Urinary bladder (tissue), 4 donors: Measurements from ENCODE around the gene KCNQ1OT1. TPM values are rescaled to one million over a fixed set of nuclear protein-coding genes. Genes with fewer than 3 reads are reported as not detected.
A peak's percentile ranks its signal among the peaks of the same experiment; 100 is the strongest.

Source experiments
- DNase-seq: peaks from one replicate; pipeline ENCODE4 v3.0.0-alpha.2; 2015; ENCODE audit errors: extremely low spot score
- H3K27ac ChIP-seq: one replicate; pipeline ENCODE4 v1.5.1; 2013; ENCODE audit warnings: low read depth, mild to moderate bottlenecking, moderate library complexity
- H3K36me3 ChIP-seq: one replicate; pipeline ENCODE4 v1.6.1; 2013; ENCODE audit warnings: mild to moderate bottlenecking, moderate library complexity; ENCODE audit not compliant: insufficient read depth
- H3K4me1 ChIP-seq: one replicate; pipeline ENCODE4 v1.6.1; 2013; ENCODE audit warnings: mild to moderate bottlenecking, moderate library complexity; ENCODE audit not compliant: insufficient read depth
- H3K4me3 ChIP-seq: one replicate; pipeline ENCODE4 v1.5.1; 2013; ENCODE audit warnings: low read depth, low read length
- WGBS: extraction: QIAGEN DNeasy Blood & Tissue Kit; methylation state at CpG from one replicate; pipeline ENCODE4 v1.1.7; 2013; 5-methylcytosine and 5-hydroxymethylcytosine counted together
- polyA plus RNA-seq: library from polyadenylated mRNA; stranded (reverse); fragments of 200-250 nt; gene quantifications from one replicate; pipeline ENCODE4 v1.2.3, GENCODE V29; 2013
- total RNA-seq: library from RNA; depleted of rRNA; stranded (reverse); fragments of >200 nt; gene quantifications from one replicate; pipeline ENCODE4 v1.2.3, GENCODE V29; 2014
- donor health status: healthy with polysubstance abuse.
- donor health status: healthy.

Gene KCNQ1OT1
- total and polyA plus RNA-seq, 2 donors: 0.06 to 24.7 TPM

DNA sequence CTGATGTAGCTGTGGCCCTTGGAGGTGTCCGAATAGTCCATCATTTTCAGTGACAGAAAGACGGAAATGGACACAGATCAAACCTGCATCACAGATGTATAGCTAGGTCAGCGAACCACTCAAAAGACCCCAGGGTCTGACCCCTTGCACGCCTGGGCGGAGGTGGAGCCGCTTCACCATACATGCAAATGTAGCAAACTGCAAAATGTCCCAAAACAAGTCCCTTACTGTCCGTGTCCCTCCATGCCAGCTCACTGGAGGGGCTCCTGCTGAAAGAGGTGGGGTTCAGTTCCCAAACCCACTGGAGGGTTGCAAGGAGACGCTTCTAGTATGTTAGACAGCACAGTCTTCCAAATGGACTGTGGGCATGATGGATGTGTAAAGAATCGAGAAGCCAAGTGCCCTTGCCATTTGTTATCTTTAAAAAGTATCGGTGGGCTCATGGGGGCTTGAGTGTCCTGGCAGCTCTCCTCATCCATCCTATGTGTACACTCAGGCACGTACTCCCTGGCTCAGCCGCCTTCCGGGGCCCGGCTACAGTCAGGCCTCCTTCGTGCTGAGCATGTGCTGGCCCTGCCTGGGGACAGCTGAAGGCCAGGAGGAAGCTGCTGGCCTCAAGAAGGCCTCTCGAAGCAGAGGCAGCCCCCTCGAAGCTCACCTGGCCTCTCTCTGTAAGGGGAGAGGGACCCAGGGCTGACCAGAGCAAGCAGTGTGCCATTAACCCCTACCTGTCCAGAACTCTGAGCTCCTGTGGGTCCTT, 20.2 kb upstream of the KCNQ1OT1 start:
- H3K4me3 ChIP-seq: no peak overlapping the region
- no peaks in the 10 kb centered on the region for H3K4me1 ChIP-seq
- DNase-seq: no peak
- 86% methylated on average over 17 of the region's 17 CpGs for WGBS
- no peak overlapping the region for H3K27ac ChIP-seq
- no peaks in the 10 kb centered on the region for H3K36me3 ChIP-seq

GRCh38 chr11:2718817-2719438, 19.1 kb upstream of the KCNQ1OT1 start:
- no peak for DNase-seq
- Histone ChIP-seq H3K4me1 (no peaks in the 10 kb centered on the region), H3K36me3 (no peaks in the 10 kb centered on the region), H3K27ac (no peak overlapping the region), H3K4me3 (no peak overlapping the region)
- WGBS: 97% methylated on average over 11 of the region's 11 CpGs

- DNase-seq: no peak
- 88% methylated on average over 22 of the region's 22 CpGs for WGBS
- Histone ChIP-seq H3K27ac (no peak overlapping the region), H3K4me3 (no peak overlapping the region), H3K4me1 (no peaks in the 10 kb centered on the region), H3K36me3 (no peaks in the 10 kb centered on the region)
Measured at GRCh38 chr11:2717561-2718325, 17.9 kb upstream of the KCNQ1OT1 start.

DNA sequence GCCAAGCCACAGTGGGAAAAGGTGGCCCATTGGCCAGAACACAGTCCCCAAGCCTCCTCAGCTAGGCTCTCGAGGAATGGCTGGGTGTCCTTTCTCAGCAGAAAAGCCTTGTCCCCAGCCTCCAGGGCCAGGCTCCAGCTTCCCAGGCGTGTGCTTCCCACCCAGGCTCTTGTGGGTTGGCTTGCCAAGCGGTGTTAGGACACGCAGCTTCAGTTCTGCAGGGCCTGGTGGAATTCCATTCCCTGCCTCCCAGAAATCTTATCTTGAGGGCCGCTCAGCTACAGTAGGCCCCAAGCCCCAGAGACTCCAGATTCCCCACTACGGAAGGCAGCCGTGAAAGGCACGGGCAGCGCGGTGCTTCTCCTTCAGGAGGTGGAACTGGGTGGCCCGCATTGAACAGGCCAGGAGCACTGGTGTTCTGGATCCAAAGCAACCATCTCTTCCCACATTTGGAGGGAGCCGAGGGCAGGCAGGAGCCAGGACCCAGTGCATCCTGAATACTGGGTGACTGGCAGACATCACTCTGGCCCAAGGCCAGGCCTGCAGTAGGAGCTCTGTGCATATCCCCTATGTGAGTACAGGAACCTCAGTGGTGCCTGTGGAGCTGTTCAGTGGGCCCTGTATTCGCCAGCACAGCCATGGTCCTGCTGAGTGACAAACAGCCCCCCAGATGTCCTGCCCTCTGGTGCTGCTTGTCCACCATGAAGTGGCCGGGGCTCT, 16.7 kb upstream of the KCNQ1OT1 start:
- DNase-seq: no peak
- 64% methylated on average over 14 of the region's 14 CpGs for WGBS
- no peak overlapping the region for H3K4me3 ChIP-seq
- no peaks in the 10 kb centered on the region for H3K36me3 ChIP-seq
- H3K27ac ChIP-seq: no peak overlapping the region
- no peaks in the 10 kb centered on the region for H3K4me1 ChIP-seq

GRCh38 chr11:2715716-2716350, 16.0 kb upstream of the KCNQ1OT1 start:
- Histone ChIP-seq H3K27ac (no peak overlapping the region), H3K4me3 (no peak overlapping the region), H3K36me3 (no peaks in the 10 kb centered on the region), H3K4me1 (no peaks in the 10 kb centered on the region)
- DNase-seq: no peak
- WGBS: 95% methylated on average over 15 of the region's 15 CpGs

GRCh38 chr11:2714871-2715270, 15.1 kb upstream of the KCNQ1OT1 start:
- no peak for DNase-seq
- Histone ChIP-seq H3K4me1 (no peaks in the 10 kb centered on the region), H3K4me3 (no peak overlapping the region), H3K27ac (no peak overlapping the region), H3K36me3 (no peaks in the 10 kb centered on the region)
- WGBS: 97% methylated on average over 7 of the region's 7 CpGs

GRCh38 chr11:2714463-2714800, 14.6 kb upstream of the KCNQ1OT1 start:
- no peak for DNase-seq

DNA sequence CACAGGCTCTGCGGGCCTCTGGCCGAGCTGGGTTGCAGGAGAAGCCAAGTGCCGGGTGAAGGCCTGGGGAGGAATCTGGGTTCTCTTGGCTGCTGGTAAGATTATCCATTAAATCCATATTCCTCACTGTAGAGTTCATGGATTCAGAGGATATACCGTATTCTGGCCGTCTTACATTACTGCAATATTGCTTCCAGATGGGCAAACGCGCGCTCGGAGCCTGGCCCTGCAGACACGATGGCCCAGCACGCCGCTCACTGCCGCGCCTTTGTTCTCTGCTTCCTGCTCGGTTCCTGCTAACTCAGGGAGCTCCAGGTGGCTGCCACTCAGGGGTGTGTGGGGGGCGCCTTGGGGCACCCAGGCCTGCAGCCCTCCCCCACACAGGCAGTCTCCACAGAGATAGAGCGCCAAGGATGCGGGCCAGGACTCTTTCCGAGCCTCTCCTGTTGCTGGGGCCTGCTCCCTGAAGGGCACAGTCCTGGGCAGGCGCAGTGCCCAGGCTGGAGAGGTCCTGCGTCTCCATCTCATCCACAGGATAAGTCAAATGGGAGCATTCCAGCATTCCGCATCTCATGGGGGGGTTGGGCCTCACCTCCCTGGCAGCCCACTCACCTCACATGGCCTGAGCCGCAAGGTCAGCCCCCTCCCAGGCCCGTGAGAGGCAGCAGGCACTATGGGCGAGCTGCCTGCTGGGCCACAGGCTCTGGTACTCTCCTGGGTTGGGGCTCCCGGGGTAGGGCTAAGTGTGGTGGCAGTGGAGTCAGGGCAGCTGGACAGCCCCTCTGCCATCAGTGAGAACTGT, 14.1 kb upstream of the KCNQ1OT1 start:
- H3K36me3 ChIP-seq: no peaks in the 10 kb centered on the region
- DNase-seq: no peak
- no peaks in the 10 kb centered on the region for H3K4me1 ChIP-seq
- H3K27ac ChIP-seq: no peak overlapping the region
- 91% methylated on average over 26 of the region's 26 CpGs for WGBS
- H3K4me3 ChIP-seq: no peak overlapping the region

More at GRCh38 chr11:2714463-2714800, 14.6 kb upstream of the KCNQ1OT1 start:
- H3K27ac ChIP-seq: no peak overlapping the region
- 97% methylated on average over 9 of the region's 9 CpGs for WGBS
- H3K4me1 ChIP-seq: no peaks in the 10 kb centered on the region
- H3K36me3 ChIP-seq: no peaks in the 10 kb centered on the region
- H3K4me3 ChIP-seq: no peak overlapping the region

GRCh38 chr11:2713094-2713493, 13.3 kb upstream of the KCNQ1OT1 start:
- Histone ChIP-seq H3K4me1 (no peaks in the 10 kb centered on the region), H3K27ac (no peak overlapping the region), H3K4me3 (no peak overlapping the region), H3K36me3 (no peaks in the 10 kb centered on the region)
- 88% methylated on average over 12 of the region's 12 CpGs for WGBS
- DNase-seq: no peak

DNA sequence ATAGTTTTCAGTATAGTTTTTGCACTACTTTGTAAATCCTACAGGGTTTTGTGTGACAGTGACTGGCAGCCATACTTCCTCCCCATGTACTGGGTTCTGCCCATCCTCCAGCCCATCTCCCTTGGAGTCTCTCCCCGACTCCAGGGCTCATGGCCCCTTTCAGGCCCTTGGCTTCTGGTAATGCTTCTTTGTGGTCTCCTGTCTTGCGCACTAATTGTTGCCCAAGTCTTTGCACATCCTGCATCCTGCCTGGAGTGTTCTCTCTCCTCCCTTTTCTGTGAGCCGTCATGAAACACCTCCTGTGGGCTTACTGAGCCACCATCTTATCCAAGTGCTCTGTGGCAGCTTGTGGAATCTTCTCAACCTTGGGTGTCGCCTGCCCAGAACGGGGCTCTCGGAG, 11.4 kb upstream of the KCNQ1OT1 start:
- WGBS: 95% methylated on average over 6 of the region's 6 CpGs

GRCh38 chr11:2709429-2709828, 9.6 kb upstream of the KCNQ1OT1 start:
- 34% methylated on average over 8 of the region's 8 CpGs for WGBS
- H3K4me3 ChIP-seq: no peak overlapping the region
- H3K36me3 ChIP-seq: no peaks in the 10 kb centered on the region
- H3K27ac ChIP-seq: no peak overlapping the region
- H3K4me1 ChIP-seq: no peaks in the 10 kb centered on the region
- no peak for DNase-seq

More for the DNA sequence above, 11.4 kb upstream of the KCNQ1OT1 start:
- no peak for DNase-seq
- no peaks in the 10 kb centered on the region for H3K36me3 ChIP-seq
- no peak overlapping the region for H3K4me3 ChIP-seq
- no peaks in the 10 kb centered on the region for H3K4me1 ChIP-seq
- H3K27ac ChIP-seq: no peak overlapping the region

- Histone ChIP-seq H3K4me3 (no peak overlapping the region), H3K4me1 (no peaks in the 10 kb centered on the region), H3K27ac (peak overlapping the region; percentile 14), H3K36me3 (no peaks in the 10 kb centered on the region)
- 29% methylated on average over 14 of the region's 14 CpGs for WGBS
- no peak for DNase-seq
Measured at GRCh38 chr11:2708757-2709281, 9.0 kb upstream of the KCNQ1OT1 start.
